Osteoblast (primary cell): Measurements from ENCODE around the gene ITPR1. TPM values are rescaled to one million over a fixed set of nuclear protein-coding genes. Genes with fewer than 3 reads are reported as not detected.

Experiments used
- DNase-seq: peaks from one replicate; pipeline ENCODE4 v3.0.0; 2011; ENCODE audit warnings: low spot score, mixed read lengths; ENCODE audit not compliant: insufficient read length; ENCODE audit errors: missing footprints
- H2AFZ ChIP-seq: 2 replicates; pipeline ENCODE4 v1.6.0; 2011; ENCODE audit warnings: mild to moderate bottlenecking, low read length
- H3K27ac ChIP-seq: 2 replicates; pipeline ENCODE4 v1.5.1; 2011; ENCODE audit warnings: mild to moderate bottlenecking, low read depth, low read length, moderate library complexity
- H3K27me3 ChIP-seq: 2 replicates; pipeline ENCODE4 v1.6.0; 2012; ENCODE audit warnings: mild to moderate bottlenecking, control low read depth, inconsistent platforms, low read length, moderate library complexity; ENCODE audit not compliant: insufficient read depth
- H3K36me3 ChIP-seq: 2 replicates; pipeline ENCODE4 v1.5.1; 2011; ENCODE audit warnings: mild to moderate bottlenecking, low read length, control low read depth, moderate library complexity; ENCODE audit not compliant: insufficient read depth
- H3K4me1 ChIP-seq: 2 replicates; pipeline ENCODE4 v1.5.1; 2011; ENCODE audit warnings: mild to moderate bottlenecking, low read length, control low read depth, moderate library complexity; ENCODE audit not compliant: insufficient read depth
- H3K4me2 ChIP-seq: 2 replicates; pipeline ENCODE4 v1.6.0; 2011; ENCODE audit warnings: mild to moderate bottlenecking, low read length; ENCODE audit not compliant: insufficient read depth
- H3K4me3 ChIP-seq: fragments of 200-600 bp; sonication (generic); 3 replicates; pipeline ENCODE4 v1.5.1; 2012; ENCODE audit warnings: mild to moderate bottlenecking, low read length, inconsistent platforms; ENCODE audit not compliant: insufficient read depth
- H3K79me2 ChIP-seq: 2 replicates; pipeline ENCODE4 v1.6.0; 2012; ENCODE audit warnings: mild to moderate bottlenecking, low read length, control low read depth, inconsistent platforms; ENCODE audit not compliant: insufficient read depth
- H3K9me3 ChIP-seq: 2 replicates; pipeline ENCODE4 v1.5.1; 2011; ENCODE audit warnings: low read depth, low read length, control low read depth
- H4K20me1 ChIP-seq: 2 replicates; pipeline ENCODE4 v1.6.0; 2012; ENCODE audit warnings: mild to moderate bottlenecking, low read length, control low read depth; ENCODE audit not compliant: insufficient read depth
- total RNA-seq: library from RNA; depleted of rRNA; stranded (reverse); fragments of >200 nt; gene quantifications from 2 replicates; pipeline ENCODE4 v1.2.3, GENCODE V29; 2012
- TF ChIP-seq, protein P1 (sequence below): IDR thresholded peaks from 2 replicates; pipeline ENCODE4 v1.5.1; 2011; ENCODE audit warnings: mild to moderate bottlenecking, low read depth, low read length, moderate library complexity; ENCODE audit errors: extremely low read depth

ITPR1 gene
- total RNA-seq, 1 donor, result 16.6 TPM

DNA sequence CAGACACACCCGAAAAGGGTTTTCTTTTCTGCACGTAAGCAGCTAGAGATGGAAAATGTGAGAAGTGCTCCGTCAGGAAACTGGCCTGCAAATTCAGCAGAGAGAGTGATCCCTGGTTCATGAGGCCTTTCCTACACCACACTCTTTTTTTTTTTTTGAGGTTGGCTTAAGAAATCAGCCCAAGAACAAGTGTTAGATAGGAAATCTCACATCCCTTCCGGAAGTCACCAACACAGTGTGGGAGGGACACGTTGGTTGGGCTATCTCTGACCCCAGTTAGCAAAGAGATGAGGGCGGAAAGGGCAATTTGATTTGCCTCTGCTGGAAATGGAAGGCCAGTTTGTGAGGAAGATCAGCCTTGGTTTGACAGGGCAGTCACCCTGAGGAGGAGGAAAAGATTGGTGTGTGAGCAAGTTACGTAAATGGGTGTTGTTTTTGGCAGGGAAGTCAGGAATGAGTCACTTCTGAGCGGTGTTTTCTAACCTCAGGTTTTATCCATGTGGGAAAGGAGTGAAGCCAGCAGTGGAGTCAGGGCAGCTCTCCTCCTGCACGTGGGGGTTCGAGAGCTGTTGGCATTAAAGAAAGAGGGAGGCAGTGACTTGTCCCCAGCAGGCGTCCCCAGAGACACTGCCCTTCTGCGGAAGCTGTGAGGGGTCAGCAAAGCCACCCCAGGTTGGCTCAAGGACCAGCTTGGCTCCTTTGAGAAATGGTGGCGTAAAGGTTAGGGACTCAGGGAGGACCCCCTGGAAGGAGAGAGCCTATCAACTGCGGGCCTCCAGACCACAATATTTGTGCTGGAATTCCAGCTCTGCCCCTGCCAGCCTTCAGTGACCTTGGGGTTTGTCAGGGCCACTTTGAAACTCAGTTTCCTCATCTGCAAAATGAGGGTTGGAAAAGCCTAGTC, 248.5 kb downstream of the ITPR1 start:
- H4K20me1 ChIP-seq, result no peaks in the 10 kb centered on the region
- no peaks in the 10 kb centered on the region for H3K9me3 ChIP-seq
- H3K27me3 ChIP-seq, result no peaks in the 10 kb centered on the region
- no peaks in the 10 kb centered on the region for H3K36me3 ChIP-seq
- H3K4me2 ChIP-seq, result peak overlapping the region; percentile 50
- no peaks in the 10 kb centered on the region for H3K79me2 ChIP-seq
- H3K4me3 ChIP-seq, result no peak overlapping the region
- peaks cover 57% of the 10 kb centered on the region for H3K4me1 ChIP-seq
- peak overlapping the region; percentile 98 for H3K27ac ChIP-seq
- peak; percentile 88 for DNase-seq
- TF ChIP-seq, protein P1, sequence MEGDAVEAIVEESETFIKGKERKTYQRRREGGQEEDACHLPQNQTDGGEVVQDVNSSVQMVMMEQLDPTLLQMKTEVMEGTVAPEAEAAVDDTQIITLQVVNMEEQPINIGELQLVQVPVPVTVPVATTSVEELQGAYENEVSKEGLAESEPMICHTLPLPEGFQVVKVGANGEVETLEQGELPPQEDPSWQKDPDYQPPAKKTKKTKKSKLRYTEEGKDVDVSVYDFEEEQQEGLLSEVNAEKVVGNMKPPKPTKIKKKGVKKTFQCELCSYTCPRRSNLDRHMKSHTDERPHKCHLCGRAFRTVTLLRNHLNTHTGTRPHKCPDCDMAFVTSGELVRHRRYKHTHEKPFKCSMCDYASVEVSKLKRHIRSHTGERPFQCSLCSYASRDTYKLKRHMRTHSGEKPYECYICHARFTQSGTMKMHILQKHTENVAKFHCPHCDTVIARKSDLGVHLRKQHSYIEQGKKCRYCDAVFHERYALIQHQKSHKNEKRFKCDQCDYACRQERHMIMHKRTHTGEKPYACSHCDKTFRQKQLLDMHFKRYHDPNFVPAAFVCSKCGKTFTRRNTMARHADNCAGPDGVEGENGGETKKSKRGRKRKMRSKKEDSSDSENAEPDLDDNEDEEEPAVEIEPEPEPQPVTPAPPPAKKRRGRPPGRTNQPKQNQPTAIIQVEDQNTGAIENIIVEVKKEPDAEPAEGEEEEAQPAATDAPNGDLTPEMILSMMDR, result no peak
- H2AFZ ChIP-seq, result no peak overlapping the region

DNA sequence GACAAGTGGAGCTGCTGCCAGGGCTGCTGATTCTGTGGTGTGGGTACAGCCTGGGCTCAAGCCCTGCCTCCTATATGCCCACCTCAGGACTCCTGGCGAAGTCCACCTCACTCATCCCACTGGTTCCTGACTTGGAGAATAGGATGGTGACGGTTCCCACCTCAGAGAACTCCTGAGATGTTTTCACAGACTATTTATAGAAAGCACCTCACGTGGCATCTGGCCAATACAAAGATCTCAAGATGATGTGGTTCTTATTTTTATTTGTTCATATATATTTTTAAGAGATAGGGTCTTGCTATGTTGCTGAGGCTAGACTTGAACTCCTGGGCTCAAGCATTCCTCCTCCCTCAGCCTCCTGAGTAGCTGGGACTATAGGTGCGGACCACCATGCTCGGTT, 249.2 kb downstream of the ITPR1 start:
- no peak overlapping the region for H3K4me3 ChIP-seq
- no peak for DNase-seq
- no peaks in the 10 kb centered on the region for H4K20me1 ChIP-seq
- TF ChIP-seq, protein P1, result no peak
- H3K79me2 ChIP-seq, result no peaks in the 10 kb centered on the region
- peaks cover 62% of the 10 kb centered on the region for H3K4me1 ChIP-seq
- no peaks in the 10 kb centered on the region for H3K36me3 ChIP-seq
- peak overlapping the region; percentile 98 for H3K27ac ChIP-seq
- no peaks in the 10 kb centered on the region for H3K27me3 ChIP-seq
- peak overlapping the region; percentile 42 for H3K4me2 ChIP-seq
- no peaks in the 10 kb centered on the region for H3K9me3 ChIP-seq
- no peak overlapping the region for H2AFZ ChIP-seq

GRCh38 chr3:4743371-4743770, 250.2 kb downstream of the ITPR1 start:
- H3K27me3 ChIP-seq, result no peaks in the 10 kb centered on the region
- peaks cover 62% of the 10 kb centered on the region for H3K4me1 ChIP-seq
- no peaks in the 10 kb centered on the region for H4K20me1 ChIP-seq
- H3K27ac ChIP-seq, result no peak overlapping the region
- no peak for DNase-seq
- H3K79me2 ChIP-seq, result no peaks in the 10 kb centered on the region
- H3K9me3 ChIP-seq, result no peaks in the 10 kb centered on the region
- no peaks in the 10 kb centered on the region for H3K36me3 ChIP-seq
- H3K4me2 ChIP-seq, result no peak overlapping the region
- TF ChIP-seq, protein P1, result no peak
- no peak overlapping the region for H2AFZ ChIP-seq
- H3K4me3 ChIP-seq, result no peak overlapping the region

DNA sequence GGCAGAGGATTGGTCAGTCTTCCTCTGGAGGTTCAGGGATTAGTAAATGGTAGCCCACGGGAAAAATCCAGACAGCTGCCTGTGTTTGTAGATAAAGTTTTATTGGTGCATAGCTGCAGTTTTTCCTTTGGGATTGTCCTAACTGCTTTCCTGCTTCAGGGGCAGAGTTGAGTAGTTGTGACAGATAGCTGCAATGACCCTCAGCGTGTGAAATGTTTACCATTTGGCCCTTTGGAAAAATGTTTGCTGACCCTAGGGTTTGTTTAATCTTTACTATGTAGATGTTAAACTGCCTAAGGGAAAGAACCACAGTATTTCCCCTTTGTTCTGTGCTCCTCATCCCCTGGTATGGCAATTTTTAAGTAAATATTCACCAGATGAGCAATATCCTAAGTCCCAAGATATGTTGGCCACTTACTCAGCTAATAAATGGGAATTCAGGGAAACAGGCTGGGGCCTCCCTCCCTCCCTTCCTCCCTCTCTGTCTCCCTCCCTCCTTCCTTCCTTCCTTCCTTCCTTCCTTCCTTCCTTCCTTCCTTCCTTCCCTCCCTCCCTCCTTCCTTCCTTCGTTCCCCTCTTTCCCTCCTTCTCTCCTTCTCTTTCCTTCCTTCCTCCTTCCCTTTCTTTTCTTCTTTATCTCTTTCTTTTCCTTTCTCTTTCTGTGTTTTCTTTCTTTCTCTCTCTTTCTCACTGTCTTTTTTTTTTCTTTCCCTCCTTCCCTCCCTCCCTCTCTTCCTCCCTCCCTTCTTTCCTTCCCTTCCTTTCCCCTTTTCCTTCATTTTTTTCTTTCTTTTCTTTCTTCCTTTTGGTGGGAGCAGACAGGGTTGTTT, 251.5 kb downstream of the ITPR1 start:
- Histone ChIP-seq H3K4me3 (peak overlapping the region; percentile 1), H3K79me2 (no peaks in the 10 kb centered on the region), H3K36me3 (no peaks in the 10 kb centered on the region), H4K20me1 (no peaks in the 10 kb centered on the region), H3K27me3 (no peaks in the 10 kb centered on the region), H3K4me1 (peaks cover 52% of the 10 kb centered on the region), H2AFZ (no peak overlapping the region), H3K9me3 (no peaks in the 10 kb centered on the region), H3K4me2 (peak overlapping the region; percentile 41), H3K27ac (peak overlapping the region; percentile 86)
- no peak for DNase-seq
- TF ChIP-seq, protein P1, result no peak
